ENCODE results near the gene PPP4R4. TPM values are rescaled to one million over a fixed set of nuclear protein-coding genes. Genes with fewer than 3 reads are reported as not detected.
"Not testable (repeated sequence)": the region's sequence is repeated elsewhere in the genome, so short reads cannot be mapped to it uniquely, and the experiment has no call there.

Gene PPP4R4
- total and polyA plus RNA-seq, 11 donors: 0.06 to 1.0 (median 0.40) TPM; not detected in 6

GRCh38 chr14:94237983-94238382 lies 63.9 kb downstream of the PPP4R4 start:
- ATAC-seq (no peak), DNase-seq (no peak)
- no peak overlapping the region for H3K4me3 ChIP-seq
- H3K27me3 ChIP-seq: no peaks in the 10 kb centered on the region
- no peaks in the 10 kb centered on the region for H3K9me3 ChIP-seq
- H3K4me1 ChIP-seq: no peaks in the 10 kb centered on the region
- no peak for TF ChIP-seq POLR2A (IDR thresholded peaks at IDR 0.05)
- TF ChIP-seq, protein P1, sequence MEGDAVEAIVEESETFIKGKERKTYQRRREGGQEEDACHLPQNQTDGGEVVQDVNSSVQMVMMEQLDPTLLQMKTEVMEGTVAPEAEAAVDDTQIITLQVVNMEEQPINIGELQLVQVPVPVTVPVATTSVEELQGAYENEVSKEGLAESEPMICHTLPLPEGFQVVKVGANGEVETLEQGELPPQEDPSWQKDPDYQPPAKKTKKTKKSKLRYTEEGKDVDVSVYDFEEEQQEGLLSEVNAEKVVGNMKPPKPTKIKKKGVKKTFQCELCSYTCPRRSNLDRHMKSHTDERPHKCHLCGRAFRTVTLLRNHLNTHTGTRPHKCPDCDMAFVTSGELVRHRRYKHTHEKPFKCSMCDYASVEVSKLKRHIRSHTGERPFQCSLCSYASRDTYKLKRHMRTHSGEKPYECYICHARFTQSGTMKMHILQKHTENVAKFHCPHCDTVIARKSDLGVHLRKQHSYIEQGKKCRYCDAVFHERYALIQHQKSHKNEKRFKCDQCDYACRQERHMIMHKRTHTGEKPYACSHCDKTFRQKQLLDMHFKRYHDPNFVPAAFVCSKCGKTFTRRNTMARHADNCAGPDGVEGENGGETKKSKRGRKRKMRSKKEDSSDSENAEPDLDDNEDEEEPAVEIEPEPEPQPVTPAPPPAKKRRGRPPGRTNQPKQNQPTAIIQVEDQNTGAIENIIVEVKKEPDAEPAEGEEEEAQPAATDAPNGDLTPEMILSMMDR (IDR thresholded peaks at IDR 0.05): no peak
- intact Hi-C loops (cut with DNase I): no loop called here
- H3K36me3 ChIP-seq: no peaks in the 10 kb centered on the region
- 77 to 81% (median 79%) methylated on average over 4 of the region's 4 CpGs for WGBS, 4 donors
- no peak overlapping the region for H3K27ac ChIP-seq

- Histone ChIP-seq H3K36me3 (no peaks in the 10 kb centered on the region), H3K27ac (no peak overlapping the region), H3K4me3 (no peak overlapping the region), H3K27me3 (no peaks in the 10 kb centered on the region), H3K4me1 (no peaks in the 10 kb centered on the region), H3K9me3 (no peaks in the 10 kb centered on the region)
- ATAC-seq: no peak
- intact Hi-C loops (cut with DNase I): no loop called here
- WGBS, 4 donors: 87 to 92% (median 90%) methylated on average over 2 of the region's 2 CpGs
- no peak for TF ChIP-seq POLR2A (IDR thresholded peaks at IDR 0.05)
- TF ChIP-seq, protein P1 (IDR thresholded peaks at IDR 0.05): no peak
- DNase-seq: no peak
Observed at GRCh38 chr14:94239406-94239805, 65.3 kb downstream of the PPP4R4 start.

DNA sequence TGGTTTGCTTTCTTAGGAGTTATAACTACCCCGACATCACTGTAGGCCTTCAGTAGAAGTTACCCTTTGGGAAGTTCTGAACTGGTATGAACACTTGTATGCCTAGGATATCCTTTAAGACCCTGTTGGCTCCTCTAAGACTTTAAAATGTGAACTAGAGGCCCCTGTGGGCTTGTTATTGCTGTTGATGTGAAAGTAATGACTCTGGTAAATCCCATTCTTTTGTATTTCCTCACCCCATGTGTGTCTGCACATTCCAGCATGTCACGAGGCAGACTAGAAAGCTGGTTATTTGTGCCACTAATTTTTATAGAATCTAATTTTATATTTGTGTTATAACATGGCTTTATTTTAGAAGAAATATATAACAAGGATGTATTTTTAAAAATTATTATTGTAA lies 70.1 kb downstream of the PPP4R4 start:
- TF ChIP-seq POLR2A (IDR thresholded peaks at IDR 0.05): no peak
- TF ChIP-seq, protein P1 (IDR thresholded peaks at IDR 0.05): no peak
- no peaks in the 10 kb centered on the region for H3K4me1 ChIP-seq
- no peaks in the 10 kb centered on the region for H3K9me3 ChIP-seq
- no peak overlapping the region for H3K27ac ChIP-seq
- intact Hi-C loops (cut with DNase I): no loop called here
- H3K36me3 ChIP-seq: no peaks in the 10 kb centered on the region
- 89 to 96% (median 90%) methylated on average over 2 of the region's 2 CpGs for WGBS, 4 donors
- ATAC-seq (no peak), DNase-seq (no peak)
- H3K4me3 ChIP-seq: no peak overlapping the region
- H3K27me3 ChIP-seq: no peaks in the 10 kb centered on the region

GRCh38 chr14:94264195-94264594 lies 90.1 kb downstream of the PPP4R4 start:
- DNase-seq; H3K36me3 ChIP-seq; H3K27me3 ChIP-seq; H3K4me1 ChIP-seq; H3K27ac ChIP-seq; H3K4me3 ChIP-seq; intact Hi-C loops (cut with DNase I); ATAC-seq: not testable (repeated sequence)
- whole genome bisulfite sequencing, 4 donors: 52 to 87% (median 76%) methylated on average over 3 of the region's 3 CpGs
- H3K9me3 ChIP-seq: peaks cover 0 to 25% (median 1%) of the 10 kb centered on the region in 12 donors

DNA sequence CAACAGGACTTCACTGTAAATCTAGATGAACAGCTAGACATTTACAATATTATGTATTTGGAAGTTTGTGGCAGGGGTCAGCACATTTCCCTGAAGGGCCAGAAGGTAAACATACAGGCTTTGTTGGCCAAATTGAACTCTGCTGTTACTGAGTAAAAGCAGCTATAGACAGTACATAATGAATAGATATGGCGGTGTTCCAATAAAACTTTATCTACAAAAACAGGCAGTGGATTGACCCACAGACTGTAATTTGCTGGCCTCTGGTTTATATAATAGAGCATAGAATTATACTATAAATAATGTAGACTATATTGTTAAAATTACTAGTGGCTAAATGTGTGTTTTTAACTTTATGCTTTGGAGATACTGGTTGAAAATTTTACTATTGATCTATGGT lies 93.2 kb downstream of the PPP4R4 start:
- Histone ChIP-seq H3K27me3 (peaks cover 0 to 8% (median 0%) of the 10 kb centered on the region in 9 donors), H3K9me3 (peaks cover 0 to 16% (median 1%) of the 10 kb centered on the region in 12 donors), H3K27ac (no peak overlapping the region), H3K4me1 (no peaks in the 10 kb centered on the region), H3K36me3 (no peaks in the 10 kb centered on the region), H3K4me3 (no peak overlapping the region)
- intact Hi-C loops (cut with DNase I): no loop called here
- TF ChIP-seq POLR2A (IDR thresholded peaks at IDR 0.05): no peak
- TF ChIP-seq, protein P1 (IDR thresholded peaks at IDR 0.05): no peak
- WGBS, 4 donors: 83 to 94% (median 91%) methylated on average over 1 of the region's 1 CpG
- no peak for ATAC-seq
- no peak for DNase-seq

DNA sequence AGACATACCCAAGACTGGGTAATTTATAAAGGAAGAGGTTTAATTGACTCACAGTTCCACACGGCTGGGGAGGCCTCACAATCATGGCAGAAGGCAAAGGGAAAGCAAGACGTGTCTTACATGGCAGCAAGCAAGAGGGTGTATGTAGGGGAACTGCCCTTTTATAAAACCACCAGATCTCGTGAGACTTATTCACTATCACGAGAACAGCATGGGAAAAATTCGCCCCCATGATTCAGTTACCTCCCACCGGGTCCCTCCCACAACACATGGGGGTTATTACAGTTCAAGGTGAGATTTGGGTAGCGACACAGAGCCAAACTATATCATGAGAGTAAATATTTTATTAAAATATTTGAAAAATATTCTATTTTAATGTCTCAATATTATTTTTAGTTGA lies 94.5 kb downstream of the PPP4R4 start:
- H3K27me3 ChIP-seq; intact Hi-C loops (cut with DNase I); ATAC-seq; H3K4me3 ChIP-seq; H3K4me1 ChIP-seq; DNase-seq; H3K36me3 ChIP-seq; H3K9me3 ChIP-seq; H3K27ac ChIP-seq: not testable (repeated sequence)
- WGBS, 4 donors: 70 to 80% (median 76%) methylated on average over 7 of the region's 7 CpGs
